Sigmoid colon (tissue), 4 donors: ENCODE data around the gene WNT10A.

Experiments used
- EP300 ChIP-seq, 4 donors: sonication (generic); formaldehyde crosslinking; IDR thresholded peaks; one replicate each; pipeline ENCODE4 v1.6.1; 2017; ENCODE audit warnings: antibody characterized with exemption in 4 of 4
- TF ChIP-seq, protein P1 (sequence below), 4 experiments: fragments of 450-650 bp in 3 of 4; fragments of 200-600 bp in 1 of 4; IDR thresholded peaks; one replicate each; pipeline ENCODE4 v1.5.1; 2016 to 2019; ENCODE audit warnings: antibody characterized with exemption in 4 of 4, mild to moderate bottlenecking in 3 of 4, moderate library complexity in 2 of 4

DNA sequence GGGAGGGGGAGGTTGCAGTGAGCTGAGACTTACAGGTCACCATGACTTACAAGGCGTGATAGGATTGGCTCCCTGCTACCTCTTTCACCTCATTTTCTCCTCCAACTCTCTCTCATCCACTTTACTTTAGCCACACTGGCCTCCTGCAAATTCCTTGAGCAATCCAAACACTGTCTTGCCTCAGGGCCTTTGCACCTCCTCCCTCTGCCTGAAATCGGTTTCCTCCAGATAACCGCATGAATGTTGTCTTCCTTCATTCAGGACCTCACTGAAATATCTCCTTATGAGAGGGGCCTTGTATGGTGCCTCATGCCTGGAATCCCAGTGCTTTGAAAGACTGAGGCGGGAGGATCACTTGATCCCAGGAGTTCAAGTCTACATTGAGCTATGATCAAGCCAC, 21.8 kb downstream of the WNT10A start:
- TF ChIP-seq, protein P1, sequence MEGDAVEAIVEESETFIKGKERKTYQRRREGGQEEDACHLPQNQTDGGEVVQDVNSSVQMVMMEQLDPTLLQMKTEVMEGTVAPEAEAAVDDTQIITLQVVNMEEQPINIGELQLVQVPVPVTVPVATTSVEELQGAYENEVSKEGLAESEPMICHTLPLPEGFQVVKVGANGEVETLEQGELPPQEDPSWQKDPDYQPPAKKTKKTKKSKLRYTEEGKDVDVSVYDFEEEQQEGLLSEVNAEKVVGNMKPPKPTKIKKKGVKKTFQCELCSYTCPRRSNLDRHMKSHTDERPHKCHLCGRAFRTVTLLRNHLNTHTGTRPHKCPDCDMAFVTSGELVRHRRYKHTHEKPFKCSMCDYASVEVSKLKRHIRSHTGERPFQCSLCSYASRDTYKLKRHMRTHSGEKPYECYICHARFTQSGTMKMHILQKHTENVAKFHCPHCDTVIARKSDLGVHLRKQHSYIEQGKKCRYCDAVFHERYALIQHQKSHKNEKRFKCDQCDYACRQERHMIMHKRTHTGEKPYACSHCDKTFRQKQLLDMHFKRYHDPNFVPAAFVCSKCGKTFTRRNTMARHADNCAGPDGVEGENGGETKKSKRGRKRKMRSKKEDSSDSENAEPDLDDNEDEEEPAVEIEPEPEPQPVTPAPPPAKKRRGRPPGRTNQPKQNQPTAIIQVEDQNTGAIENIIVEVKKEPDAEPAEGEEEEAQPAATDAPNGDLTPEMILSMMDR (IDR thresholded peaks at IDR 0.05) = no peak
- TF ChIP-seq EP300 (IDR thresholded peaks at IDR 0.05) = no peak
